Effector memory CD8-positive, alpha-beta T cell (primary cell): ENCODE results near the gene BAIAP2L1.
A peak's percentile ranks its signal among the peaks of the same experiment; 100 is the strongest.

Experiments used
- ATAC-seq: fragments of 150-1000 bp; cut with Tn5 transposase; replicated peaks from 2 replicates; pipeline ENCODE4 v1.10.0; 2021; ENCODE audit warnings: mild to moderate bottlenecking, moderate library complexity
- DNase-seq, 3 experiments: peaks; one replicate each; pipeline ENCODE4 v3.0.0; 2021
- H3K27ac Mint-ChIP-seq, 2 donors: one replicate each; pipeline ENCODE4 v1.8.0; 2022; ENCODE audit warnings: mild to moderate bottlenecking in 2 of 2, mixed read lengths in 2 of 2, moderate library complexity in 2 of 2
- H3K27me3 Mint-ChIP-seq, 2 donors: one replicate each; pipeline ENCODE4 v1.8.0; 2022; ENCODE audit warnings: mixed read lengths in 2 of 2
- H3K36me3 Mint-ChIP-seq: one replicate; pipeline ENCODE4 v1.8.0; 2022; ENCODE audit warnings: mild to moderate bottlenecking, moderate library complexity, mixed read lengths; ENCODE audit not compliant: insufficient read depth
- H3K4me1 Mint-ChIP-seq, 2 donors: one replicate each; pipeline ENCODE4 v1.8.0; 2022; ENCODE audit warnings: low read depth in 2 of 2, mixed read lengths in 2 of 2
- H3K4me3 Mint-ChIP-seq, 2 donors: one replicate each; pipeline ENCODE4 v1.8.0; 2022; ENCODE audit warnings: mild to moderate bottlenecking in 2 of 2, mixed read lengths in 2 of 2, moderate library complexity in 2 of 2
- H3K9me3 Mint-ChIP-seq, 2 donors: one replicate each; pipeline ENCODE4 v1.8.0; 2022; ENCODE audit warnings: mixed read lengths in 2 of 2

Gene BAIAP2L1

GRCh38 chr7:98244871-98245270 is 156.0 kb downstream of the BAIAP2L1 start:
- no peak for DNase-seq
- Mint-ChIP-seq H3K27ac (peak overlapping the region in 1 of 2 donors; percentile 38), H3K27me3 (no peaks in the 10 kb centered on the region), H3K4me3 (no peak overlapping the region), H3K36me3 (peaks cover 17% of the 10 kb centered on the region), H3K9me3 (no peaks in the 10 kb centered on the region), H3K4me1 (peaks cover 11 to 14% of the 10 kb centered on the region in 2 donors)
- ATAC-seq, result no peak

- no peak overlapping the region for H3K27ac Mint-ChIP-seq
- ATAC-seq, result no peak
These were observed 158.0 kb downstream of the BAIAP2L1 start for GRCh38 chr7:98242934-98243333.

GRCh38 chr7:98242342-98242741 is 158.5 kb downstream of the BAIAP2L1 start:
- H3K9me3 Mint-ChIP-seq, result no peaks in the 10 kb centered on the region
- H3K27me3 Mint-ChIP-seq, result no peaks in the 10 kb centered on the region
- ATAC-seq (no peak), DNase-seq (no peak)
- peak overlapping the region in 1 of 2 donors; percentile 17 for H3K27ac Mint-ChIP-seq
- peaks cover 1 to 3% of the 10 kb centered on the region in 2 donors for H3K4me1 Mint-ChIP-seq
- peaks cover 22% of the 10 kb centered on the region for H3K36me3 Mint-ChIP-seq
- H3K4me3 Mint-ChIP-seq, result no peak overlapping the region

More at GRCh38 chr7:98242934-98243333, 158.0 kb downstream of the BAIAP2L1 start:
- peaks cover 26% of the 10 kb centered on the region for H3K36me3 Mint-ChIP-seq
- no peaks in the 10 kb centered on the region for H3K9me3 Mint-ChIP-seq
- H3K4me1 Mint-ChIP-seq, result peaks cover 2 to 3% of the 10 kb centered on the region in 2 donors
- no peaks in the 10 kb centered on the region for H3K27me3 Mint-ChIP-seq
- no peak overlapping the region for H3K4me3 Mint-ChIP-seq
- DNase-seq, result no peak

GRCh38 chr7:98241674-98242241 is 159.1 kb downstream of the BAIAP2L1 start:
- Mint-ChIP-seq H3K4me1 (peaks cover 1 to 3% of the 10 kb centered on the region in 2 donors), H3K9me3 (no peaks in the 10 kb centered on the region), H3K36me3 (peaks cover 22% of the 10 kb centered on the region), H3K4me3 (no peak overlapping the region), H3K27ac (peak overlapping the region in 1 of 2 donors; percentile 17), H3K27me3 (no peaks in the 10 kb centered on the region)
- no peak for DNase-seq
- no peak for ATAC-seq
